ENCODE data around the gene PDSS2. TPM values are rescaled to one million over a fixed set of nuclear protein-coding genes. Genes with fewer than 3 reads are reported as not detected.

PDSS2 gene
- total RNA-seq, 4 donors from 2014 or later: 4.3 to 14.7 (median 12.1) TPM

GRCh38 chr6:107129370-107129925, 329.9 kb downstream of the PDSS2 start:
- Histone ChIP-seq H3K27ac (no peak overlapping the region), H3K4me3 (no peak overlapping the region), H3K27me3 (no peaks in the 10 kb centered on the region), H3K4me1 (no peaks in the 10 kb centered on the region), H3K36me3 (no peaks in the 10 kb centered on the region), H3K9me3 (no peaks in the 10 kb centered on the region)
- DNase-seq (ENCODE audit: low spot score in 2 of 2): no peak
- WGBS: 79% methylated on average over 9 of the region's 9 CpGs
- TF ChIP-seq POLR2AphosphoS5 (IDR thresholded peaks at IDR 0.05): no peak
- TF ChIP-seq EP300 (IDR thresholded peaks at IDR 0.05): no peak

DNA sequence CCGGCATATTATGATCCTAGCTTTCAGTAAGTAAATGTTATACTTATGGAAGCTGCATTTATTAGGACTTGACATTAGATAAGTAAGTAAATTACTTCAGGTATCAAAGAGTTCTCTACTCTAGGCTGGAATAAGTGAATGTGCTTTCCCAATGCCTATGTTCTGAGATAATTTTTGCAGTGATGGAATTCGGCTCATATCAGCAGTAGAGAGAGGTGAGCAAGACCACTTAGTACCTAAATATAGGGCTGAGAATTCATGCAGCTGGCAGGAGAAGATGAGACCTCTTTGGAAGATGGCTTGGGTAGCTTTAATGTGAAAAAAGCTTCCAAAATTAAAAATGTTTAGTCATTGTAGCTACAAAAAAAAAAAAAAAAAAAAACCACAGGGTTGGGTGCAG, 330.8 kb downstream of the PDSS2 start:
- Histone ChIP-seq H3K36me3 (no peaks in the 10 kb centered on the region), H3K4me1 (no peaks in the 10 kb centered on the region), H3K9me3 (no peaks in the 10 kb centered on the region), H3K27ac (no peak overlapping the region), H3K4me3 (no peak overlapping the region), H3K27me3 (no peaks in the 10 kb centered on the region)
- 85% methylated on average over 2 of the region's 2 CpGs for WGBS
- TF ChIP-seq CTCF (IDR thresholded peaks at IDR 0.05): no peak
- TF ChIP-seq POLR2AphosphoS5 (IDR thresholded peaks at IDR 0.05): no peak
- TF ChIP-seq EP300 (IDR thresholded peaks at IDR 0.05): no peak
- TF ChIP-seq POLR2A (IDR thresholded peaks at IDR 0.05): no peak
- no peak for DNase-seq (ENCODE audit: low spot score in 2 of 2)

DNA sequence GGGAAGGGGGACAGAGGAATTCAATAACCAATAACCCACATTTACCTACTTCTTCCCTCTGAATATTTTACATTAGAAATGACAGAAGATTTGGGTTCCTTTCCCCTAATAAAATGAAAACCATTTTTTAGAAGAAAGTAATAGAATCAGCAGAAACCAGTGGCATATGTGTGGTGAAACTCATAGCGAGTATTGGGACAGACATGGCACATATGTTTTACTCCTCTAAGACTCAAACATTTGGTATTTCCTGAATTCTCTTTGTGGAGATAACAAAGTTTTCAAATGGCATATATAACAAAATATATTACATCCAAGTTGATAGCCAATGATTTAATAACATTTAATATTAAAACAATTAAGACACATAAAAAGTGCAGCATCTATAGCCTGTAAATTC, 331.2 kb downstream of the PDSS2 start:
- WGBS: 87% methylated on average over 1 of the region's 1 CpG
- no peak for TF ChIP-seq CTCF (IDR thresholded peaks at IDR 0.05)
- no peak for TF ChIP-seq POLR2A (IDR thresholded peaks at IDR 0.05)
- no peak for TF ChIP-seq EP300 (IDR thresholded peaks at IDR 0.05)
- TF ChIP-seq POLR2AphosphoS5 (IDR thresholded peaks at IDR 0.05): no peak
- no peak overlapping the region for H3K27ac ChIP-seq
- H3K4me1 ChIP-seq: no peaks in the 10 kb centered on the region
- no peaks in the 10 kb centered on the region for H3K9me3 ChIP-seq
- no peak overlapping the region for H3K4me3 ChIP-seq
- H3K36me3 ChIP-seq: no peaks in the 10 kb centered on the region
- DNase-seq (ENCODE audit: low spot score in 2 of 2): no peak
- no peaks in the 10 kb centered on the region for H3K27me3 ChIP-seq

DNA sequence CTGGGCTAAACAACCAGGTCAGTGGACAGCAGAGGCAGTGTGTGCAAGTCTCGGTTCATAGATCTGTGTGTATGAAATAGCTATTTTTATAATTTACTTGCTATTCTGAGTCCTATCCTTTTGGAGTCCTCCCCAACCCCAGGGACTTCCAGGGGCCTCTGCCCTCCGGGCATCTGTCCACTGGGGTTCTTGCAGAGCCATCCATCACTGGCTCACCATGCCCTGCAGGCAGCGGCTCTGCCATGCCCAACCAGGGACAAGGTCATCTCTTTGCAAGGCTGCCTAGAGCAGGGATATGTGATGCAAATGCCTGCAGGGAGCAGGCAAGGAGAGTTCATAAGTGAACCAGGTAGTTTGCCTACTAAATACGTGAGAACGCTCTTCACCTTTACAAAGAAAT, 333.6 kb downstream of the PDSS2 start:
- Histone ChIP-seq H3K9me3 (no peaks in the 10 kb centered on the region), H3K4me3 (no peak overlapping the region), H3K27me3 (no peaks in the 10 kb centered on the region), H3K27ac (no peak overlapping the region), H3K4me1 (no peaks in the 10 kb centered on the region), H3K36me3 (no peaks in the 10 kb centered on the region)
- no peak for TF ChIP-seq CTCF (IDR thresholded peaks at IDR 0.05)
- no peak for TF ChIP-seq POLR2AphosphoS5 (IDR thresholded peaks at IDR 0.05)
- TF ChIP-seq EP300 (IDR thresholded peaks at IDR 0.05): no peak
- TF ChIP-seq POLR2A (IDR thresholded peaks at IDR 0.05): no peak
- WGBS: 88% methylated on average over 5 of the region's 5 CpGs
- DNase-seq (ENCODE audit: low spot score in 2 of 2): no peak

GRCh38 chr6:107124934-107125348, 334.4 kb downstream of the PDSS2 start:
- DNase-seq (ENCODE audit: low spot score in 2 of 2): no peak
- H3K9me3 ChIP-seq: no peaks in the 10 kb centered on the region
- no peaks in the 10 kb centered on the region for H3K36me3 ChIP-seq
- H3K27ac ChIP-seq: no peak overlapping the region
- WGBS: 62% methylated on average over 4 of the region's 4 CpGs
- H3K27me3 ChIP-seq: no peaks in the 10 kb centered on the region
- H3K4me1 ChIP-seq: no peaks in the 10 kb centered on the region
- no peak overlapping the region for H3K4me3 ChIP-seq
- no peak for TF ChIP-seq CTCF (IDR thresholded peaks at IDR 0.05)
- no peak for TF ChIP-seq POLR2AphosphoS5 (IDR thresholded peaks at IDR 0.05)
- TF ChIP-seq EP300 (IDR thresholded peaks at IDR 0.05): no peak
- TF ChIP-seq POLR2A (IDR thresholded peaks at IDR 0.05): no peak

GRCh38 chr6:107123501-107123900, 335.9 kb downstream of the PDSS2 start:
- no peak for DNase-seq (ENCODE audit: low spot score in 2 of 2)
- TF ChIP-seq POLR2AphosphoS5 (IDR thresholded peaks at IDR 0.05): no peak
- TF ChIP-seq POLR2A (IDR thresholded peaks at IDR 0.05): no peak
- TF ChIP-seq EP300 (IDR thresholded peaks at IDR 0.05): no peak
- TF ChIP-seq CTCF (IDR thresholded peaks at IDR 0.05): no peak
- H3K4me1 ChIP-seq: no peaks in the 10 kb centered on the region
- WGBS: 95% methylated on average over 6 of the region's 6 CpGs
- H3K27me3 ChIP-seq: no peaks in the 10 kb centered on the region
- H3K27ac ChIP-seq: no peak overlapping the region
- H3K4me3 ChIP-seq: no peak overlapping the region
- H3K36me3 ChIP-seq: no peaks in the 10 kb centered on the region
- no peaks in the 10 kb centered on the region for H3K9me3 ChIP-seq

Measured in suprapubic skin (tissue), 4 donors.